NCI-H146 treated with DMSO at 0.1 percent for 48 hours (cell line): Measurements from ENCODE around the gene ZNF334.
A peak's percentile ranks its signal among the peaks of the same experiment; 100 is the strongest.

Experiments used
- DNase-seq: peaks from one replicate; lab custom pipeline; 2025; ENCODE audit not compliant: unreplicated experiment; lab: John Stamatoyannopoulos, UW

The ZNF334 gene

DNA sequence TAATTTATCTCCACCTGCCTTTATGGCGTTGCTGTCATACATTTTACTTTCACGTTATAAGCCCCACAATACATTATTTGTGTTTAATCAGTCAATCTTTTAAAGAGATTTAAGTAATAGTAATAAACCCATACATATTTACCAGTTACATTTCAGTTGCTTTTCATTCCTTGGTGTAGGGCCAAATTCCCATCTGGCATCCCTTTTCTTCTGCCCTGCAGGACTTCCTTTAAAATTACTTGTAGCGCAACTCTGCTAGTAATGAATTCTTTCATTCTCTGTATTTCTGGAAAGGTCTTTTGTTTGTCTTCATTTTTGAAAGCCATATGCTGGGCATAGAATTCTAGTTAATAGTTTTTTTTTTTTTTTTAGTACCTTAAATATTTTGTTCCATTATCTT is 24.9 kb downstream of the ZNF334 start:
- DNase-seq = no peak

DNA sequence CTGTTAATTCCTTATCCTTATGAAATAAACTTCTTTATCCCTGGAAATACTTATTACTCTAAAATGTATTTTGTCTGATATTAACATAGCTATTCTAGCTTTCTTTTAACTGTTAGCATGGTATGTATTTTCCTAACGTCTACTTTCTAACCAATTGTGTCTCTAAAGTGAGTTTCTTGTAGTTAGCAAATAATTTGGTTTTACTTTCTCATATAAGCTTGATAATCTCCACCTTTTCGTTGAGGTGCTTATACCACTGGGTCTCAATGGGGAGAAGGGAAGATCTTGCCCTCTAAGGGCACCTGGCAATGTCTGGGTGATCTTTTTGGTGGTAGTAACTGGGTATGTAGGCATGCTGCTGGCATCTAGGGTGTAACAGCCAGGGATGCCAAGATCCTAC is 25.7 kb downstream of the ZNF334 start:
- no peak for DNase-seq

DNA sequence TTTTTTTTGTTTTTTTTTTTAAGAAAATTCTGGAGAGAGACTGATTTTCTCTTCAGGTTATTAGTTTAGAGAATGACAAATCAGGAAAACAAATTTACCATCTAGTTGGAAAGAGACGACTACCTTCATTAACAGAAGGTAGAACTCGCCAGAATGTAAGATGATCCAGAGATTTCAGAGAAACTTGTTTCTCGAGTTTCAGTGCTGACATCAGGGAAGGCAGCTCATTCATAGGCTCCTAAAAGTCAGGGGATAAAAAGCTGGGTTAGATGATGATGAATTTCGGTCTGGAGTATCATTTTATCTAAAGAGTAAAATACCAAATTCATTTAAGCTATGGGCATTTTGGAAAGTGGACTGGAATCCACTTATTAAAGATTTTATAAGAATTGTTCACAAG is 27.9 kb downstream of the ZNF334 start:
- DNase-seq = no peak

DNA sequence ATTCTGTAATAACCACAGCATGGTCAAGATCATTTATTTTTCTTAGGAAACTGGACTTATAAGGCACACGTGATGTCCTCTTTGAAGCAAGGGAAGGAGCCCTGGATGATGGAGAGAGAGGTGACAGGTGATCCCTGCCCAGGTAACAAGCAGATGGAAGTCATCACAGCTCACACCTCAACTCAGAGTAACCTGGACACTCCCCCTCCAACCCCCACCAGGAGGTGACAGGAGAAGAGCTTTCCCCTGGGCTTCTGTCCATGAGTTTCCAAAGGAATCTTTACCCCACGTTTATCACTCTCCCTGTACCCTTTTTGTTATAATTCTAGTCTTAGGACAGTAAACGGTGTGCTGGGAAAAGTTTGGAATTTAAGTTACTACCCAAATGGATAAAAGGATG is 28.4 kb downstream of the ZNF334 start:
- DNase-seq = no peak

GRCh38 chr20:46483879-46484278 is 29.5 kb downstream of the ZNF334 start:
- no peak for DNase-seq

GRCh38 chr20:46482864-46483263 is 30.5 kb downstream of the ZNF334 start:
- DNase-seq = no peak

DNA sequence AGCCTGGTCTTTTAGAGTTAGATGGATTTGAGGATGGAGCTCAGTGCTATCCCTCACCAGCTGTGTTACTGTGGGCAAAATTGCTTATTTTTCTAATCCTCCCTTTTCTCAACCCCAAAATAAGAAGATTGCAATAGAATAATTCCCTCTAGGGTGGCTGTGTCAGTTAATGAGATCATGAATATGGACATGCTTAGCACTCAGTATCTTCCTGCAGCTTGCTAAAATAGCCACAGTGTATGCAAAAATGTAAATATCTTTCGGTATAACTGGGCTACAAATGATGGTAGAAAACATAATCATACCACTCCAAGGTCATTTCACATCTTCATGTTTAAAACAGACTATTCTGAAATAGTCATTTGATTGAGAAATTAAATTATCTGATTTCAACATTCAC is 35.7 kb downstream of the ZNF334 start:
- DNase-seq = no peak

DNA sequence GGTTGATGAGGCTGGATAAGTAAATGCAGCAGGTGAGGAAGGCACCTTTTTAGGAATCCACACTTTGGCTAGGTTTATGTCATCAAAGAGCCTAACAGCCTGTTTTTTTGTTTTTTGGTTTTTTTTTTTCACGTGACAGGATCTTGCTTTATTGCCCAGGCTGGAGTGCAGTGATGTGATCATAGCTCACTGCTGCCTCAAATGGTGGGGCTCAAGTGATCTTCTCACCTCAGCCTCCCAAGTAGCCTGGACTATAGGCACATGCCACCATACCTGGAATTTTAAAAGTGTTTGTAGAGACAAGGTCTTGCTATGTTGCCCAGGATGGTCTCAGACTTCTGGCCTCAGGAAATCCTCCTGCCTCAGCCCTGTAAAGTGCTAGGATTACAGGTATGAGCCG is 36.1 kb downstream of the ZNF334 start:
- no peak for DNase-seq

- no peak for DNase-seq
These were observed 44.9 kb downstream of the ZNF334 start for GRCh38 chr20:46468508-46468907.

DNA sequence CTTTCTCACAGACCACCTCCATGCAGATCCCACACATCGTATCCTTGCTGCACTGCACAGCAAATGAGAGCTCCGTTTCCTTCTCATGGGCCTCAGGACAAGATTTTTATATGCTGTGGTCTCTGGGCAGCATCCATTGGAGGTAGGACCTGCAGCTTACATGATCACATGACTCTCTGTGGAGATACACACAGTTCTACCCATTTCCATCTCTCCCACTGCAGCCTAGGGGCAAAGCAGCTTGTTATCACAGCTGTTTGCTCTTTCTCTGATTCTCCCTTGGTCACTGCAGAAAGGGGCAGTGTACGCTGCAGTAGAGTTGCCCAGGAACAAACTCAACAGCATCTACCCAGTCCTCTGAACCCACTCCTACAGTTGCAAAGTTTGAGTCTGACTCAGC is 48.9 kb downstream of the ZNF334 start:
- DNase-seq = no peak

DNA sequence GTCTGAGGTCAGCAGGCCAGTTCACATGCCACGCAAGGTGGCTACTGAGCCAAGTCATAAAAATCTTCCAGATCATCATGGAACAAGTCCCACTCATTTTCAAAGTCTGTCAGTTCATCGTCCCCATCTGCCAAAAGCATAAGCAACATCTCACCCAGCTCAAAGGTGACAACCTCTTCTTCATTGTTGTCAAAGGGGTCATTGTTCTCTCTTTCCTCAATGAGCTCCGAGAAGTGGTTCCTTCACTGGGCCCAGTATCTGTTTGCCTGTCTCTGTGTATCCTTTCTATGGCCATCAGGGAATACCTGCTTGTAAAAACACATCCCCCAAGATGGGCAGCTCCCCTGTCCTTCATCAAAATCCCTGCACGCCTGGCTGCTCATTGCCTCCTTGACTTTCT is 49.5 kb downstream of the ZNF334 start:
- no peak for DNase-seq

GRCh38 chr20:46461808-46462207 is 51.6 kb downstream of the ZNF334 start:
- no peak for DNase-seq

DNA sequence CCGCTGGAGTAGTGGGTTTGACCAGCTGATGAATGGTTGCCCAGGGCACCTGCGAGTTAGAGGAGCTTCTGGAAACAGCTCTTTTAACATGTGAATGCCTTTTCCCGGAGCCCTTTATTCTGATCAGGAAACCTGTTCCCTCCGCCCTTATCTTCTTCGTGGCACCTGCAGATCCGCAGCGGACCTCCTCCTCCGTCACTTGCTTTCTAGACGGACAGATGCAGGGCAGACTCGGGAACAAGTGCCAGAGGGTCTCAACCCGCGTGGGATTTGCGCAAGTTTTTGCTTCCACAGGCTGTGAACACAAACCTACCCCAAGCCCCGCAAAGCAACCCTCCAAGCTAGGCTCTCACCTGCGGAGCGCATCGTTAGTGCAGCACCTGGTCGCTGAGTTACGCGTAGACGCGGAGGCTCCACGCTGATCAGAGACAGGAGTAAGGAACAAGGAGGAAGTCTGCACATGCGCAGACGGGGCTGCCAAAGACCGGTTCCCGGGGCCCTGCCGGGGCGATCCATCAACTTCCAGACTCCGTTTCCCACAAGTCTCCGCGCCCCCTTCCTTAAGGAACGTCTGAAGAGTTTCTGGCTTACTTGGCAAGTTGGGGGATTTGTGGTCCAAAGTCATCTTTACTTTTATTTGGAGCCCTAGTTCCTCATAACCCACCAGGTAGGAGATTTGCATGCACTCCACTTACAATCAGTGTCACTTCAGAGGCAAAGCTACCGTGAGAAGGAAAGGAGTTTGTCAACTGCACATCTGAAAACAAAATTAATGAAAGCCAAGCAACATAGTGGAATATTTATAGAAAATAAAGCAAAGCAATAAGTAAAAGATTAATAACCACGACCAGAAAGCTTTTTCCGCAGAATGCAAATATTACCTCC is 54.3 kb downstream of the ZNF334 start:
- DNase-seq = peak; percentile 28

DNA sequence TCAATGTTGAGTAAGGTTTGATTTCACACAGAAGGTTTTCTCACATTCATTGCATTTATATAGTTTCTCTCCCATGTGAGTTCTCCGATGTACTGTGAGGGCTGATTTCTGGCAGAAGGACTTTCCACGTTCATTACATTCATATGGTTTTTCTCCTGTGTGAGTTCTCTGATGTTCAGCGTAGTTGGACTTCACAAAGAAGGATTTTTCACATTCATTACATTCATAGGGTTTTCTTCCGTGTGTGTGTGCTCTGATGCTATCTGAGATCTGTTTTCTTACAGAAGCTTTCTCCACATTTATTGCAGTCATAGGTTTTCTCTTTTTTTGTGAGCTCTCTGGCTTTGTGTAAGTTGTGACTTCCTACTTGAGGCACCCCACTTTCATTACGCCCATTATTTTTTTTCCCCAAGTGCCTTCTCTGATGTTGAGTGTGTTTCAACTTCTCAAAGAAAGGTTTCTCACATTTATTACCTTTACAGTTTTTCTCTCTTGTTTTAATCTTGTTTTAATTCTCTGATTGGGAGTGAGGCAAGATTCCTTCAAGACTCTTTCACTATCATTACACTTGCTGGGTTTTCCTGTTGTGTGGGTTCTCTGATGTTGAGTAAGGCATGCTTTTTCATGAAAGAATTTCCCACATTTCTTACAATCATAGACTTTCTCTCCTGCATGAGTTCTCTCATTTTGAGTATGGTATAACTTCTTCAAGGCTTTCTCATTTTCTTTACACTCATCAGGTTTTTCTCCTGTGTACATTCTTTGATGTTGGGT is 56.9 kb downstream of the ZNF334 start:
- DNase-seq = no peak

GRCh38 chr20:46455729-46456128 is 57.6 kb downstream of the ZNF334 start:
- DNase-seq = no peak
